Stimulated activated CD8-positive, alpha-beta memory T cell treated with anti-CD3 and anti-CD28 coated beads, Interleukin-7, amount 100 ng/mL, for 1 hour (primary cell): Measurements from ENCODE around the gene IFFO2.
"Not testable (repeated sequence)": the region's sequence is repeated elsewhere in the genome, so short reads cannot be mapped to it uniquely, and the experiment has no call there.

ENCODE experiments used
- DNase-seq, 2 donors: peaks; one replicate each; pipeline ENCODE4 v3.0.0-alpha.2; 2020; ENCODE audit warnings: low read depth in 2 of 2

Gene IFFO2

GRCh38 chr1:18875107-18875795, 81.2 kb downstream of the IFFO2 start:
- DNase-seq = peak; percentile 15 to 50

- no peak for DNase-seq
These were observed 81.9 kb downstream of the IFFO2 start for GRCh38 chr1:18874600-18874999.

GRCh38 chr1:18874036-18874435, 82.4 kb downstream of the IFFO2 start:
- no peak for DNase-seq

- no peak for DNase-seq
These were observed 84.3 kb downstream of the IFFO2 start for GRCh38 chr1:18872071-18872611.

- no peak for DNase-seq
These were observed 84.9 kb downstream of the IFFO2 start for GRCh38 chr1:18871401-18872070.

- DNase-seq = no peak
These were observed 85.5 kb downstream of the IFFO2 start for GRCh38 chr1:18870957-18871356.

GRCh38 chr1:18870595-18870865, 85.9 kb downstream of the IFFO2 start:
- DNase-seq = not testable (repeated sequence)

GRCh38 chr1:18869847-18870594, 86.5 kb downstream of the IFFO2 start:
- no peak for DNase-seq

- DNase-seq = no peak
These were observed 87.6 kb downstream of the IFFO2 start for GRCh38 chr1:18868801-18869424.

- no peak for DNase-seq
These were observed 88.1 kb downstream of the IFFO2 start for GRCh38 chr1:18868354-18868753.

- no peak for DNase-seq
These were observed 89.6 kb downstream of the IFFO2 start for GRCh38 chr1:18866846-18867245.

GRCh38 chr1:18866314-18866713, 90.2 kb downstream of the IFFO2 start:
- no peak for DNase-seq

- DNase-seq = no peak
These were observed 91.3 kb downstream of the IFFO2 start for GRCh38 chr1:18865176-18865575.

- DNase-seq = no peak
These were observed 94.9 kb downstream of the IFFO2 start for GRCh38 chr1:18861590-18861989.

- no peak for DNase-seq
These were observed 95.4 kb downstream of the IFFO2 start for GRCh38 chr1:18861082-18861481.

GRCh38 chr1:18859560-18859959, 96.9 kb downstream of the IFFO2 start, which contains the start of gene TAS1R2:
TAS1R2 (minus strand) TSS chr1:18859660; CDS start chr1:18859660, 0 bp downstream.
- DNase-seq = no peak

- no peak for DNase-seq
These were observed 98.3 kb downstream of the IFFO2 start for GRCh38 chr1:18858070-18858688.

- DNase-seq = no peak
These were observed 100.0 kb downstream of the IFFO2 start for GRCh38 chr1:18856435-18856834.

GRCh38 chr1:18855573-18855972, 100.9 kb downstream of the IFFO2 start:
- no peak for DNase-seq

- no peak for DNase-seq
These were observed 102.0 kb downstream of the IFFO2 start for GRCh38 chr1:18854331-18855025.
